Stimulated activated CD8-positive, alpha-beta memory T cell treated with anti-CD3 and anti-CD28 coated beads, Interleukin-7, amount 100 ng/mL, for 24 hours (primary cell): ENCODE measurements around the gene RAB22A.

ENCODE experiments used
- DNase-seq: peaks from one replicate; pipeline ENCODE4 v3.0.0-alpha.2; 2020; ENCODE audit warnings: low read depth

RAB22A gene

GRCh38 chr20:58303547-58303946 is 6.0 kb upstream of the RAB22A start:
- no peak for DNase-seq

- DNase-seq: no peak
These were observed 4.5 kb upstream of the RAB22A start for GRCh38 chr20:58305061-58305460.

GRCh38 chr20:58306421-58307261 is 2.9 kb upstream of the RAB22A start:
- DNase-seq: no peak

DNA sequence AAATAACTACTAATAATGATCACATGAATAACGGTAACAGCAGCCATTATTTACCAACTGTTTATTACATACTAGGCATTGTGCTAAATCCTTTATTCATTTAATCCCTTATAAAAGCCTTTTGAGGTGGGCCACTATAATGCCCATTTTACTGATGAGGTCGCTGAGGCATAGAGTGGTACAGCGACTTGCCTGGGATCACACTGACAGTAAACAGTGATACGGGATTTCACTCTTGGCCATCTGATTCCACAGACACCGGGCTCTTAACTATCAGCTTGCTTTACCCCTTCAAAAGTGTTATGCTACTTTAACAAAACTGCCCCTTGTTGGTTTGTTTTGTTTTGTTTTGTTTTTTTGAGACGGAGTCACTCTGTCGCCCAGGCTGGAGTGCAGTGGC is 2.2 kb upstream of the RAB22A start:
- no peak for DNase-seq

GRCh38 chr20:58308290-58308679 is 1.2 kb upstream of the RAB22A start:
- no peak for DNase-seq

- DNase-seq: no peak
These were observed 611 bp upstream of the RAB22A start for GRCh38 chr20:58308680-58309527.

- no peak for DNase-seq
These were observed 822 bp downstream of the RAB22A start for GRCh38 chr20:58310291-58310782.

DNA sequence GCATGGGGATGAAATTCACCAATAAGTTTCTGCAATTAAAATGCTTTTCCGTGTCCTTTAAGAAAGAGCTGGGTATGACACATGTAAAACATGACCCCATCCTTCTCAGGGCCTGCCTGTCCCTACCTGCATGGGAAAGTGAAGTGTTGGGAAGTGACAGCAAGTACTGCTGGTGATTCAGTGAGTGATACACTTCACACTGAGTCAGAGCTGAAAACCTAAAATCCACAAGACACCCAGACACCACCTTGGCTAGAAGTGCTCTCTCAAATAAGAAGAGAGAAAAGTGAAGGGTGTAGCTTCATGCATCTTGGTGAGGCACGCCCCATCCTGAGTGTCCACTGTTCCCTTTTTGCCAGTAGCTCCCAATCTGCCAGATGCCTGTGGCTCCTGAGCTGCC is 3.3 kb downstream of the RAB22A start:
- DNase-seq: no peak

- DNase-seq: no peak
These were observed 3.9 kb downstream of the RAB22A start for GRCh38 chr20:58313396-58313795.

- DNase-seq: no peak
These were observed 11.7 kb downstream of the RAB22A start for GRCh38 chr20:58321205-58321604.

DNA sequence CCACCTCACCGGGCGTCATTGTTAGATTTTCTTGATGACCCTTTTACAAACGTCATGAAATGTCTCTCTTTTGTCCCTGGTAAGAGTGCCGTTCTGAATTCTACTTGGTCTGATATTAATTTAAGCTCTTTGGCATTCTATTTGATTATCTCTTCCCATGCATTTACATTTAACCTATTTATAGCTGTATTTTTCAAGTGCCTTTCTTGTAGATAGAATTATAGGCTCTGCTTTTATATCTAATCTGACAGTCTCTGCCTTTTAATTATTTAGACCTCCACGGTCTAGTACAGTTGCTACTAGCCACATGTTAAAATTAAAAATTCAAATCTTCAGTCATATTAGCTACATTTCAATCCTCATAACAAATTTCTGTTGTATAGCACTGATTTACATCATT is 12.6 kb downstream of the RAB22A start:
- no peak for DNase-seq

- DNase-seq: no peak
These were observed 16.4 kb downstream of the RAB22A start for GRCh38 chr20:58325912-58326311.

DNA sequence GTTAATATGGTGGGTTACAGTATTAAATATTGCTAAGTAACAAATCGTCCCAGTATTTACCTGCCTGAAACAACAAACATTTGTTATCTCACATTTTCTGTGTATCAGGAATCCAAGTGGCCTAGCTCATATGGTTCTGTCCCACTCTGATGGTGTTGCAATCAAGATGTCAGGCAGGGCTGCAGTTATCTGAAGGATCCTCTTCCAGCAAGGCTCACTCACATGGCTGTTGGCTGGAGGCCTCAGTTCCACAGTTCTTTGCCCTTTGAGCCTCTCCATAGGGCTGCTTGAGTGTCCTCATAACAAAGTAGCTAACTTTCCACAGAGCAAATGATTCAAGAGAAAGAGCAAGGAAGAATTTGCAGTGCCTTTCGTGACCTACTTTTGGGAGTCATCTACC is 17.7 kb downstream of the RAB22A start:
- no peak for DNase-seq

DNA sequence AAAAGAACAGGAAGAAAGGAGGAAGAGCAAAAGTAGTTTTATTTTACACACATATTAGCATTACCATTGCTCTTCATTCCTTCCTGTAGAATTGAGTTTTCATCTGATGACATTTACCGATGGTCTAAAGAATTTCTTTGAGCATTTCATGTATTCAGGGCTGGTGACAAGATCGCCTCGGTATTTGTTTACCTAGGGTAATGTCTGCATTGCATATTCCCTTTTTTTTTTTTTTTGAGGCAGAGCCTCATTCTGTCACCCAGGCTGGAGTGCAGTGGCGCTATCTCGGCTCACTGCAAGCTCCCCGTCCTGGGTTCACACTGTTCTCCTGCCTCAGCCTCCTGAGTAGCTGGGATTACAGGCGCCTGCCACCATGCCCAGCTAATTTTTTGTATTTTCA is 19.3 kb downstream of the RAB22A start:
- no peak for DNase-seq

GRCh38 chr20:58329711-58330110 is 20.2 kb downstream of the RAB22A start:
- DNase-seq: no peak

DNA sequence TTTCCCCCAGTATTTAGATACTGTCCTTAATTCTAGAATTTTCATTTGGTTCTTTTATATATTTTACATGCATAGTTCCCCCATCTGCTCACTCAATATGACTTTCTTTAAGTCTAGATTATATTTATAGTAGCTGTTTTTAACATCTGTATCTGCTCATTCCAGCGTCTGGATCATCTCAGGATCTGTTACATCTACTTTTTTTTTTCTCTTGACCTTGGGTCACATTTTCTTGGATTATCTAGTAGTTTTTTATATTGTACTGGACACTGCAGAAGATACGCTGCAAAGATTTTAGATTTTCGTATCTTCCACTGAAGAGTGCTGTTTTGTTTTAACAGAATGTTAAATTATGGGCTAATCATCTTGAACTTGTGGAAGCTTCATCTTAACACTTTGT is 20.7 kb downstream of the RAB22A start:
- DNase-seq: no peak

GRCh38 chr20:58330687-58331086 is 21.2 kb downstream of the RAB22A start:
- no peak for DNase-seq

- no peak for DNase-seq
These were observed 22.5 kb downstream of the RAB22A start for GRCh38 chr20:58331961-58332551.

- no peak for DNase-seq
These were observed 30.2 kb downstream of the RAB22A start for GRCh38 chr20:58339741-58340140.

DNA sequence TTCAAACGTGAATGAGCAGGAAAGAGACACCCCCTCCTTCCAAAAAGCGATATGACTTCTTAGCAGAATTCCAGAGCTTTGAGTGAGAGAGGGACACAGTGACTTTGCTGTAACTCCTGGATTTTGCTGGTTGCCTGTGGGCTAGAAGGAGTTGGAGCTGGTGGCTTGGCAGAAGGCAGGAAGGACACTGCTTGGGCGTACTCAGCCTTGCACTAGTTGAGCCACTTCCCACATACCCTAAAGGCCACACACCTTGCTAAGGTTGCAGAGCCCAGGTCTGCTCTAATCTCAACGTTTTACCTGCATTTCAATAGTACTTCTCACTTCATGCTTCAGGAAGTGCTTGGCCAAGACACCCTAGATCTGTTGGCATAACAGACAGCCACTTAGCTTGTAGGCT is 30.6 kb downstream of the RAB22A start:
- no peak for DNase-seq

- no peak for DNase-seq
These were observed 31.3 kb downstream of the RAB22A start for GRCh38 chr20:58340853-58341252.

- no peak for DNase-seq
These were observed 32.8 kb downstream of the RAB22A start for GRCh38 chr20:58342104-58342945.
